NCI-H345 treated with DMSO at 0.1 percent for 48 hours (cell line): Measurements from ENCODE around the gene RASAL2.

Experiments used
- DNase-seq: peaks from one replicate; lab custom pipeline; 2025; ENCODE audit not compliant: unreplicated experiment; lab: John Stamatoyannopoulos, UW

RASAL2 gene

GRCh38 chr1:178093951-178094738 is at the start of gene RASAL2:
RASAL2 (plus strand) TSS chr1:178094104; CDS start chr1:178094493, 389 bp downstream.
- DNase-seq, result peak; percentile 39

- no peak for DNase-seq
These were observed 47.2 kb upstream of the RASAL2 start for GRCh38 chr1:178046591-178047270.

GRCh38 chr1:178047403-178048093 is 46.4 kb upstream of the RASAL2 start:
- no peak for DNase-seq

- DNase-seq, result no peak
These were observed 45.5 kb upstream of the RASAL2 start for GRCh38 chr1:178048426-178048825.

- no peak for DNase-seq
These were observed 45.0 kb upstream of the RASAL2 start for GRCh38 chr1:178048883-178049282.

- no peak for DNase-seq
These were observed 43.8 kb upstream of the RASAL2 start for GRCh38 chr1:178050084-178050483.

GRCh38 chr1:178051071-178051470 is 42.8 kb upstream of the RASAL2 start:
- no peak for DNase-seq

- DNase-seq, result no peak
These were observed 41.0 kb upstream of the RASAL2 start for GRCh38 chr1:178052650-178053461.

GRCh38 chr1:178055093-178055492 is 38.8 kb upstream of the RASAL2 start:
- no peak for DNase-seq

GRCh38 chr1:178055779-178056471 is 38.0 kb upstream of the RASAL2 start:
- no peak for DNase-seq

- no peak for DNase-seq
These were observed 36.7 kb upstream of the RASAL2 start for GRCh38 chr1:178057141-178057765.

GRCh38 chr1:178057912-178058534 is 35.9 kb upstream of the RASAL2 start:
- DNase-seq, result no peak

GRCh38 chr1:178060789-178061556 is 32.9 kb upstream of the RASAL2 start:
- DNase-seq, result no peak

- DNase-seq, result no peak
These were observed 32.3 kb upstream of the RASAL2 start for GRCh38 chr1:178061620-178062019.

GRCh38 chr1:178064191-178064821 is 29.6 kb upstream of the RASAL2 start:
- DNase-seq, result no peak

GRCh38 chr1:178065250-178065649 is 28.7 kb upstream of the RASAL2 start:
- DNase-seq, result no peak

GRCh38 chr1:178066296-178066907 is 27.5 kb upstream of the RASAL2 start:
- DNase-seq, result no peak
